Measurements from ENCODE around the gene ZBTB45. TPM values are rescaled to one million over a fixed set of nuclear protein-coding genes. Genes with fewer than 3 reads are reported as not detected.

ZBTB45 gene
- total RNA-seq, 1 experiment from 2014 or later, result 14.8 TPM

DNA sequence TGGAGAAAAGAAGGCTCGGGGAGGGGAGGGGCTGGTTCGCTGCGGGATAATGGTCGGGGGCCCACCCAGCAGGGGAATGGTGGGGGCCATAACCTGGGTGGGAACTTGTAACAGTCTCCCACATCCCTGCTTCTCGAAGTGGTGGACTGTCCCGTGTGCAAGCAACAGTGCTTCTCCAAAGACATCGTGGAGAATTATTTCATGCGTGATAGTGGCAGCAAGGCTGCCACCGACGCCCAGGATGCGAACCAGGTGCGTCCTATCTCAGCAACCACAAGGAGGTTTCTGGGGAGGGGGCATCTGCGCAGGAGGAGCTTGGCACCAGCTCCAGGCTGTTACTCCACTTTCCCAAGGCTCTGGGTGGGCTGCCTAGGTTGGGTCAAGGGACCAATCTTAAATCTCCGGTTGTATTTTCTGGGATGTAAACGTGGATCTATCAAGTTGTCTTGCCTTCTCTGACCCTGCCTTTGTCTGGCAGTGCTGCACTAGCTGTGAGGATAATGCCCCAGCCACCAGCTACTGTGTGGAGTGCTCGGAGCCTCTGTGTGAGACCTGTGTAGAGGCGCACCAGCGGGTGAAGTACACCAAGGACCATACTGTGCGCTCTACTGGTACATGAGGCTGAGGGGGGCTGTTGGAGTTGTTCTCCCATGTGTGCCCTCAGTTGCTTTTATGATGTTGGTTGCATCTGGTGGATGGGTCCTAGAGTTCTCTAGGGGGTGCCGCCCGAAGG, 25.8 kb upstream of the ZBTB45 start:
- peak overlapping the region; percentile 92 for H3K4me3 Mint-ChIP-seq (ENCODE audit: unreplicated experiment)
- ChIA-PET CTCF (interaction anchor here (0.5 kb wide), 1 partner anchor 31 kb away, joined by 7 read pairs; no protein-coding TSS in a partner anchor), POLR2A (interaction anchor here (0.5 to 0.6 kb wide), 2 partner anchors 11 to 153 kb away, joined by 3 read pairs; no protein-coding TSS in a partner anchor)
- intact Hi-C loops (cut with micrococcal nuclease; ENCODE audit: unreplicated experiment), result no loop called here
- BruUV-seq (replicated peaks), result no TSS peak
- peaks cover 67% of the 10 kb centered on the region for H3K36me3 Mint-ChIP-seq (ENCODE audit: insufficient read depth, unreplicated experiment)
- H3K36me3 ChIP-seq (ENCODE audit: control insufficient read depth, insufficient read depth, low read length), result peaks cover 23% of the 10 kb centered on the region
- H3K27me3 Mint-ChIP-seq (ENCODE audit: insufficient read depth, unreplicated experiment), result peaks cover 9% of the 10 kb centered on the region
- H3K27ac Mint-ChIP-seq (ENCODE audit: unreplicated experiment), result peak overlapping the region; percentile 82
- H3K4me3 ChIP-seq (ENCODE audit: low read depth, low read length), result peak overlapping the region; percentile 87
- peaks cover 14% of the 10 kb centered on the region for H3K4me1 Mint-ChIP-seq (ENCODE audit: low read depth, unreplicated experiment)
- no peak for DNase-seq
- TF ChIP-seq, protein P1, sequence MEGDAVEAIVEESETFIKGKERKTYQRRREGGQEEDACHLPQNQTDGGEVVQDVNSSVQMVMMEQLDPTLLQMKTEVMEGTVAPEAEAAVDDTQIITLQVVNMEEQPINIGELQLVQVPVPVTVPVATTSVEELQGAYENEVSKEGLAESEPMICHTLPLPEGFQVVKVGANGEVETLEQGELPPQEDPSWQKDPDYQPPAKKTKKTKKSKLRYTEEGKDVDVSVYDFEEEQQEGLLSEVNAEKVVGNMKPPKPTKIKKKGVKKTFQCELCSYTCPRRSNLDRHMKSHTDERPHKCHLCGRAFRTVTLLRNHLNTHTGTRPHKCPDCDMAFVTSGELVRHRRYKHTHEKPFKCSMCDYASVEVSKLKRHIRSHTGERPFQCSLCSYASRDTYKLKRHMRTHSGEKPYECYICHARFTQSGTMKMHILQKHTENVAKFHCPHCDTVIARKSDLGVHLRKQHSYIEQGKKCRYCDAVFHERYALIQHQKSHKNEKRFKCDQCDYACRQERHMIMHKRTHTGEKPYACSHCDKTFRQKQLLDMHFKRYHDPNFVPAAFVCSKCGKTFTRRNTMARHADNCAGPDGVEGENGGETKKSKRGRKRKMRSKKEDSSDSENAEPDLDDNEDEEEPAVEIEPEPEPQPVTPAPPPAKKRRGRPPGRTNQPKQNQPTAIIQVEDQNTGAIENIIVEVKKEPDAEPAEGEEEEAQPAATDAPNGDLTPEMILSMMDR (IDR thresholded peaks at IDR 0.05; ENCODE audit: insufficient read depth in 1 of 2, low read depth in 1 of 2, low read length in 1 of 2, severe bottlenecking in 1 of 2, unreplicated experiment in 1 of 2), result no peak
- no peaks in the 10 kb centered on the region for H3K9me3 Mint-ChIP-seq (ENCODE audit: unreplicated experiment)
- no peaks in the 10 kb centered on the region for H3K9me3 ChIP-seq
- H3K4me1 ChIP-seq, result peaks cover 11% of the 10 kb centered on the region
- H3K27me3 ChIP-seq (replicated peaks; ENCODE audit: control insufficient read depth, insufficient read depth, low read length), result no peaks in the 10 kb centered on the region

GRCh38 chr19:58544591-58545285, 25.1 kb upstream of the ZBTB45 start:
- H3K36me3 Mint-ChIP-seq (ENCODE audit: insufficient read depth, unreplicated experiment), result peaks cover 60% of the 10 kb centered on the region
- intact Hi-C loops (cut with micrococcal nuclease; ENCODE audit: unreplicated experiment), result loop anchor here (1.0 kb wide), 5 partner anchors 11 to 157 kb away; partner anchors contain the start of genes CHMP2A, RPS5 and ZBTB45
- peak overlapping the region; percentile 97 for H3K27ac Mint-ChIP-seq (ENCODE audit: unreplicated experiment)
- POLR2A ChIA-PET, result interaction anchor here (0.5 to 1.4 kb wide), 12 partner anchors 9 to 197 kb away, joined by 3 to 40 read pairs (median 6); partner anchors contain the start of genes CHMP2A, ZBTB45, ZNF497 and ZNF584
- BruUV-seq (replicated peaks), result no TSS peak
- Histone ChIP-seq H3K4me1 (peaks cover 11% of the 10 kb centered on the region), H3K4me3 (ENCODE audit: low read depth, low read length) (peak overlapping the region; percentile 87), H3K9me3 (no peaks in the 10 kb centered on the region), H3K27me3 (replicated peaks; ENCODE audit: control insufficient read depth, insufficient read depth, low read length) (no peaks in the 10 kb centered on the region), H3K36me3 (ENCODE audit: control insufficient read depth, insufficient read depth, low read length) (peaks cover 23% of the 10 kb centered on the region)
- no peaks in the 10 kb centered on the region for H3K9me3 Mint-ChIP-seq (ENCODE audit: unreplicated experiment)
- DNase-seq, result no peak
- H3K4me3 Mint-ChIP-seq (ENCODE audit: unreplicated experiment), result peak overlapping the region; percentile 92
- CTCF ChIA-PET, result interaction anchor here (1.0 to 1.6 kb wide), 7 partner anchors 10 to 31 kb away, joined by 3 to 22 read pairs (median 5); partner anchors contain the start of genes CHMP2A and ZBTB45
- peaks cover 9% of the 10 kb centered on the region for H3K27me3 Mint-ChIP-seq (ENCODE audit: insufficient read depth, unreplicated experiment)
- H3K4me1 Mint-ChIP-seq (ENCODE audit: low read depth, unreplicated experiment), result peaks cover 14% of the 10 kb centered on the region
- TF ChIP-seq, protein P1 (IDR thresholded peaks at IDR 0.05; ENCODE audit: insufficient read depth in 1 of 2, low read depth in 1 of 2, low read length in 1 of 2, severe bottlenecking in 1 of 2, unreplicated experiment in 1 of 2), result no peak
